ENCODE results near the gene PHLDA2. TPM values are rescaled to one million over a fixed set of nuclear protein-coding genes. Genes with fewer than 3 reads are reported as not detected.
A peak's percentile ranks its signal among the peaks of the same experiment; 100 is the strongest.

Gene PHLDA2
- total and polyA plus RNA-seq, 9 of the 15 experiments (the other 6 are each of a cell fraction or from before 2014, with no cell fraction given): 0.43 to 42.4 (median 4.7) TPM

GRCh38 chr11:2958251-2958650, 29.0 kb upstream of the PHLDA2 start (continued):
- TF ChIP-seq, protein P1, sequence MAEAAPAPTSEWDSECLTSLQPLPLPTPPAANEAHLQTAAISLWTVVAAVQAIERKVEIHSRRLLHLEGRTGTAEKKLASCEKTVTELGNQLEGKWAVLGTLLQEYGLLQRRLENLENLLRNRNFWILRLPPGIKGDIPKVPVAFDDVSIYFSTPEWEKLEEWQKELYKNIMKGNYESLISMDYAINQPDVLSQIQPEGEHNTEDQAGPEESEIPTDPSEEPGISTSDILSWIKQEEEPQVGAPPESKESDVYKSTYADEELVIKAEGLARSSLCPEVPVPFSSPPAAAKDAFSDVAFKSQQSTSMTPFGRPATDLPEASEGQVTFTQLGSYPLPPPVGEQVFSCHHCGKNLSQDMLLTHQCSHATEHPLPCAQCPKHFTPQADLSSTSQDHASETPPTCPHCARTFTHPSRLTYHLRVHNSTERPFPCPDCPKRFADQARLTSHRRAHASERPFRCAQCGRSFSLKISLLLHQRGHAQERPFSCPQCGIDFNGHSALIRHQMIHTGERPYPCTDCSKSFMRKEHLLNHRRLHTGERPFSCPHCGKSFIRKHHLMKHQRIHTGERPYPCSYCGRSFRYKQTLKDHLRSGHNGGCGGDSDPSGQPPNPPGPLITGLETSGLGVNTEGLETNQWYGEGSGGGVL (CRISPR knock-in tag; IDR thresholded peaks at IDR 0.05): no peak
- TF ChIP-seq TRIM28 (IDR thresholded peaks at IDR 0.05): no peak
- no peak for TF ChIP-seq ZNF316 (IDR thresholded peaks at IDR 0.05)

GRCh38 chr11:2955906-2956476, 26.8 kb upstream of the PHLDA2 start:
- H3K9me1 ChIP-seq (ENCODE audit: control insufficient read depth, insufficient read depth, low read length): no peaks in the 10 kb centered on the region
- H3K79me2 ChIP-seq (ENCODE audit: control insufficient read depth, insufficient read depth, low read length): peaks cover 26% of the 10 kb centered on the region
- H4K20me1 ChIP-seq (replicated peaks; ENCODE audit: control insufficient read depth, insufficient read depth, low read length): peaks cover 22% of the 10 kb centered on the region
- no peak overlapping the region for H3K4me3 ChIP-seq
- H3K27ac ChIP-seq (ENCODE audit: extremely low read depth, low read depth, low read length): no peak overlapping the region
- no peaks in the 10 kb centered on the region for H3K9me3 ChIP-seq (replicated peaks; ENCODE audit: control insufficient read depth, insufficient read depth, low read depth, low read length)
- POLR2A ChIA-PET: interaction anchor here (0.9 kb wide), 1 partner anchor 25 kb away, joined by 3 read pairs; no protein-coding TSS in a partner anchor
- CTCF ChIA-PET (ENCODE audit: low intra/inter-chr PET ratio): no interaction called here
- intact Hi-C loops (cut with micrococcal nuclease): no loop called here
- no TSS peak for BruUV-seq (replicated peaks)
- FAIRE-seq: no peak
- no peak for DNase-seq (ENCODE audit: extremely low read depth in 1 of 4, low spot score in 3 of 4)
- H3K27me3 ChIP-seq (ENCODE audit: control insufficient read depth in 2 of 2, insufficient read depth in 2 of 2, low read length in 2 of 2): no peaks in the 10 kb centered on the region
- ATAC-seq: no peak
- WGBS (ENCODE audit: insufficient coverage, low coverage, missing lambda C conversion rate): 89% methylated on average over 6 of the region's 6 CpGs
- no peak overlapping the region for H3K9ac ChIP-seq (ENCODE audit: insufficient read depth in 1 of 2, low read depth in 2 of 2, low read length in 2 of 2)
- no peak overlapping the region for H2AFZ ChIP-seq (ENCODE audit: low read depth, low read length)
- H3K36me3 ChIP-seq (ENCODE audit: control insufficient read depth, insufficient read depth, low read length): peaks cover 99% of the 10 kb centered on the region
- no peak overlapping the region for H3K4me2 ChIP-seq (ENCODE audit: insufficient read depth, low read length)
- in situ Hi-C loops (cut with MboI): no loop called here
- peaks cover 0 to 9% of the 10 kb centered on the region in 2 experiments; a peak in 2 of 5 replicates for H3K4me1 ChIP-seq (replicated peaks in 1 of 2; ENCODE audit: control insufficient read depth in 2 of 2, insufficient read depth in 2 of 2, low read length in 2 of 2)
- peak; percentile 12; the same call in 1 of the 2 replicates for TF ChIP-seq POLR2AphosphoS5 (IDR thresholded peaks at IDR 0.05; ENCODE audit: control insufficient read depth, insufficient read depth, low read depth, low read length)
- TF ChIP-seq RB1 (IDR thresholded peaks at IDR 0.05; ENCODE audit: low read depth): no peak
- no peak for TF ChIP-seq FOXA3 (CRISPR knock-in tag; conservative IDR thresholded peaks at IDR 0.05 in 1 of 2, IDR thresholded peaks at IDR 0.05 in 1 of 2)
- no peak for TF ChIP-seq L3MBTL2 (IDR thresholded peaks at IDR 0.05)
- TF ChIP-seq HDAC8 (tag; IDR thresholded peaks at IDR 0.05): no peak

All from K562 (cell line).